IMR-90 (cell line): ENCODE measurements around the gene PDILT. TPM values are rescaled to one million over a fixed set of nuclear protein-coding genes. Genes with fewer than 3 reads are reported as not detected.

Experiments used
- ATAC-seq: fragments of 200-7000 bp; cut with Tn5 transposase; 2 replicates; pipeline ENCODE4 v1.9.1; 2020; ENCODE audit warnings: low read depth, mild to moderate bottlenecking, moderate library complexity
- BruUV-seq: library from RNA; stranded (reverse); fragments of 400-500 nt; replicated peaks from 2 replicates; lab custom pipeline; 2021; lab: Mats Ljungman, UMichigan
- CTCF ChIA-PET: fragments of 300-600 bp; formaldehyde crosslinking; extraction: SDS; loops from one replicate; lab custom pipeline; 2021; ENCODE audit warnings: antibody characterized with exemption; lab: Yijun Ruan, JAX
- POLR2A ChIA-PET: fragments of 300-600 bp; sonication (Branson Sonifier 250); formaldehyde crosslinking; loops from one replicate; lab custom pipeline; 2022; ENCODE audit warnings: antibody characterized with exemption; ENCODE audit not compliant: unreplicated experiment; lab: Charles Lee
- DNase-seq: peaks from one replicate; pipeline ENCODE4 v3.0.0; 2013
- H2AFZ ChIP-seq: replicated peaks from 2 replicates; pipeline ENCODE3; 2013; ENCODE audit warnings: low read length, mild to moderate bottlenecking; ENCODE audit not compliant: poor library complexity
- H2AK5ac ChIP-seq: 2 replicates; pipeline ENCODE4 v1.6.1; 2013; ENCODE audit warnings: low read depth, low read length, inconsistent platforms
- H2AK9ac ChIP-seq: replicated peaks from 2 replicates; pipeline ENCODE3; 2013; ENCODE audit warnings: mild to moderate bottlenecking, low read depth, low read length, moderate library complexity; ENCODE audit not compliant: poor library complexity
- H2BK120ac ChIP-seq: 2 replicates; pipeline ENCODE4 v1.6.1; 2013; ENCODE audit warnings: low read depth, low read length, inconsistent platforms
- H2BK15ac ChIP-seq: 3 replicates; pipeline ENCODE4 v1.6.1; 2013; ENCODE audit warnings: low read depth, low read length, inconsistent platforms
- H2BK20ac ChIP-seq: 2 replicates; pipeline ENCODE4 v1.6.1; 2013; ENCODE audit warnings: low read depth, mild to moderate bottlenecking, inconsistent platforms, low read length, moderate library complexity
- H2BK5ac ChIP-seq: 2 replicates; pipeline ENCODE4 v1.6.1; 2013; ENCODE audit warnings: mild to moderate bottlenecking, low read depth, low read length, inconsistent platforms; ENCODE audit not compliant: poor library complexity, severe bottlenecking
- H3K14ac ChIP-seq: replicated peaks from 2 replicates; pipeline ENCODE4 v1.6.1; 2013; ENCODE audit warnings: low read depth, low read length, inconsistent platforms
- H3K18ac ChIP-seq: 2 replicates; pipeline ENCODE4 v1.6.1; 2013; ENCODE audit warnings: low read depth, low read length, control low read depth
- H3K23ac ChIP-seq: 2 replicates; pipeline ENCODE4 v1.6.1; 2013; ENCODE audit warnings: low read depth, low read length, inconsistent platforms
- H3K27ac ChIP-seq: 2 replicates; pipeline ENCODE4 v1.5.1; 2013; ENCODE audit warnings: mild to moderate bottlenecking, control low read depth, low read length; ENCODE audit not compliant: insufficient read depth
- H3K27me3 ChIP-seq: 2 replicates; pipeline ENCODE4 v1.6.1; 2013; ENCODE audit warnings: low read length; ENCODE audit not compliant: control insufficient read depth, insufficient read depth
- H3K36me3 ChIP-seq: 2 replicates; pipeline ENCODE4 v1.6.1; 2013; ENCODE audit warnings: low read length, mixed read lengths; ENCODE audit not compliant: control insufficient read depth, insufficient read depth
- H3K4ac ChIP-seq: 2 replicates; pipeline ENCODE4 v1.6.1; 2013; ENCODE audit warnings: low read depth, low read length, inconsistent platforms
- H3K4me1 ChIP-seq: 2 replicates; pipeline ENCODE4 v1.6.1; 2013; ENCODE audit warnings: low read length, mixed read lengths; ENCODE audit not compliant: control insufficient read depth, insufficient read depth
- H3K4me2 ChIP-seq: 2 replicates; pipeline ENCODE4 v1.6.1; 2013; ENCODE audit warnings: low read depth, mild to moderate bottlenecking, control low read depth, low read length, moderate library complexity
- H3K4me3 ChIP-seq: 2 replicates; pipeline ENCODE4 v1.5.1; 2013; ENCODE audit warnings: low read depth, mild to moderate bottlenecking, control low read depth, low read length, moderate library complexity; ENCODE audit not compliant: insufficient read depth
- H3K56ac ChIP-seq: 2 replicates; pipeline ENCODE4 v1.6.1; 2013; ENCODE audit warnings: low read length, inconsistent platforms; ENCODE audit not compliant: insufficient read depth; ENCODE audit errors: extremely low read depth
- H3K79me1 ChIP-seq, 2 experiments: 2 replicates each; pipeline ENCODE4 v1.6.1; 2013; ENCODE audit warnings: low read length in 2 of 2, inconsistent platforms in 1 of 2, low read depth in 1 of 2
- H3K9ac ChIP-seq: 2 replicates; pipeline ENCODE4 v1.6.1; 2013; ENCODE audit warnings: low read depth, low read length, control low read depth
- H3K9me1 ChIP-seq: 2 replicates; pipeline ENCODE4 v1.6.1; 2013; ENCODE audit warnings: low read length, inconsistent platforms; ENCODE audit not compliant: insufficient read depth
- H3K9me3 ChIP-seq: 2 replicates; pipeline ENCODE4 v1.6.1; 2013; ENCODE audit warnings: low read length; ENCODE audit not compliant: control insufficient read depth, insufficient read depth
- H4K20me1 ChIP-seq: 2 replicates; pipeline ENCODE4 v1.6.1; 2013; ENCODE audit warnings: low read length, inconsistent platforms; ENCODE audit not compliant: insufficient read depth
- H4K5ac ChIP-seq: 2 replicates; pipeline ENCODE4 v1.6.1; 2013; ENCODE audit warnings: mild to moderate bottlenecking, low read depth, low read length, control low read depth
- H4K8ac ChIP-seq, 2 experiments: 2 replicates each; pipeline ENCODE4 v1.6.1; 2013; ENCODE audit warnings: low read depth in 2 of 2, low read length in 2 of 2, control low read depth in 1 of 2, inconsistent platforms in 1 of 2
- H4K91ac ChIP-seq: 2 replicates; pipeline ENCODE4 v1.6.1; 2013; ENCODE audit warnings: low read depth, low read length, inconsistent platforms; ENCODE audit not compliant: insufficient read depth
- BHLHE40 ChIP-seq: fragments of 150-350 bp; IDR thresholded peaks from 2 replicates; pipeline ENCODE4 v1.6.1; 2016; ENCODE audit warnings: mild to moderate bottlenecking, low read depth, low read length
- MAFK ChIP-seq: IDR thresholded peaks from 2 replicates; pipeline ENCODE4 v1.6.1; 2012; ENCODE audit warnings: low read depth, low read length, improper control_type of control experiment
- MAZ ChIP-seq: IDR thresholded peaks from 2 replicates; pipeline ENCODE4 v1.6.1; 2012; ENCODE audit warnings: low read depth, mild to moderate bottlenecking, low read length, improper control_type of control experiment, moderate library complexity, borderline replicate concordance
- MXI1 ChIP-seq: IDR thresholded peaks from 2 replicates; pipeline ENCODE4 v1.6.1; 2012; ENCODE audit warnings: low read depth, mild to moderate bottlenecking, low read length, moderate library complexity, borderline replicate concordance
- NFE2L2 ChIP-seq: fragments of 150-350 bp; IDR thresholded peaks from 2 replicates; pipeline ENCODE4 v1.6.1; 2016; ENCODE audit warnings: low read depth, mild to moderate bottlenecking, low read length
- POLR2A ChIP-seq: IDR thresholded peaks from 2 replicates; pipeline ENCODE4 v1.6.1; 2012; ENCODE audit warnings: mild to moderate bottlenecking, low read depth, low read length
- RAD21 ChIP-seq: IDR thresholded peaks from 2 replicates; pipeline ENCODE4 v1.6.1; 2012; ENCODE audit warnings: low read length, improper control_type of control experiment
- RCOR1 ChIP-seq: IDR thresholded peaks from 2 replicates; pipeline ENCODE4 v1.6.1; 2012; ENCODE audit warnings: mild to moderate bottlenecking, low read length, improper control_type of control experiment; ENCODE audit not compliant: insufficient replicate concordance
- RFX5 ChIP-seq: IDR thresholded peaks from 2 replicates; pipeline ENCODE4 v1.8.0; 2012; ENCODE audit warnings: low read depth, mild to moderate bottlenecking, low read length, moderate library complexity
- WGBS, 2 experiments: methylation state at CpG; one replicate each; pipeline versions ENCODE4 v1.1.5 to v1.1.7; 2013; ENCODE audit warnings: missing lambda C conversion rate in 2 of 2; ENCODE audit not compliant: insufficient read length in 1 of 2; ENCODE audit errors: extremely low coverage in 2 of 2; 5-methylcytosine and 5-hydroxymethylcytosine counted together
- dilution Hi-C: fragments of 300-500 bp; cut with HindIII; formaldehyde crosslinking; loops from one replicate; pipeline ENCODE4 v1.14.3; 2018; ENCODE audit warnings: low sequenced_read_pairs; ENCODE audit not compliant: unreplicated experiment
- in situ Hi-C: fragments of 300-500 bp; cut with MboI; formaldehyde crosslinking; loops from 3 replicates; pipeline ENCODE4 v1.14.3; 2019; ENCODE audit warnings: low sequenced_read_pairs, inconsistent platforms, mixed read lengths
- intact Hi-C: fragments of 100-400 bp; cut with micrococcal nuclease; formaldehyde crosslinking; loops from 2 replicates; pipeline ENCODE4 v1.10.0; 2022
- polyA plus RNA-seq, 3 experiments: library from polyadenylated mRNA; depleted of rRNA; stranded (reverse); fragments of >200 nt; gene quantifications; 2 replicates each; pipeline ENCODE4 v1.2.3, GENCODE V29; 2012; ENCODE audit warnings: low replicate concordance in 1 of 3
- total RNA-seq: library from RNA; depleted of rRNA; stranded (reverse); fragments of >200 nt; gene quantifications from 2 replicates; pipeline ENCODE4 v1.2.3, GENCODE V29; 2012
- TF ChIP-seq, protein P1 (sequence below): fragments of 150-350 bp; IDR thresholded peaks from 2 replicates; pipeline ENCODE4 v1.6.1; 2016; ENCODE audit warnings: low read depth, mild to moderate bottlenecking, low read length, moderate library complexity, borderline replicate concordance

PDILT gene
- total and polyA plus RNA-seq, 2 of the 4 experiments (the other 2 are of a cell fraction), result not detected

DNA sequence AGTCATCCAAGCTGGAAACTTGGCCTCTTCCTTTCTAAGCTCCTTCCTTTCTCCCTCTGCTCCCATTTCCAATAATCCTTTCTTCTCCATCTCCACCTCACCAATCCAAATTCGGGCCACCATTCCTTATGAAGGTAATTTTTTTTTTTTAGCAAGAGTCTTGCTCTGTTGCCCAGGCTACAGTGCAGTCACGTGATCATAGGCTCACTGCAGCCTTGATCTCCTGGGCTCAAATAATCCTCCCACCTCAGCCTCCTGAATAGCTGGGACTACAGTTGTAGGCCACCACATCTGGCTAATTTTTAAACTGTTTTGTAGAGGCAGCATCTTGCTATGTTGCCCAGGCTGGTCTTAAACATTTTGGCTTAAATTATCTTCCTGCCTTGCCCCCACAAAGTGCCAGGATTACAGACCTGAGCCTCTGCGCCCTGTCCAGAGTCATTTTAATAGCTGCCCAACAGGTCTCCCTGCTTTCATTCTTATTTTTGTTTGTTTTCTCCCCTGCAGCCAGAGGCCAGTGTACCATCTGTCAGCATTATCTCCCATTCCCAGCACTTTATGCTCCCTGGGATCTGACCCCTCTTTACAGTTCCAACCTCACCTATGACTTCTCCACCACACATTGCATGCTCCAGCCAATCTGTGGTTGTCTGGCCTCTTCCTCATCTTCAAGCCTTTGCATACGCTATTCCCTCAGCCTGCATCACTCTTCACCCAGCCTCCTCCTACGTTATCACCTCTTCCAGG, 75.0 kb downstream of the PDILT start:
- dilution Hi-C loops, result no loop called here
- Histone ChIP-seq H3K4ac (no peak overlapping the region), H3K9me1 (no peaks in the 10 kb centered on the region), H3K4me2 (no peak overlapping the region), H2BK5ac (no peak overlapping the region), H3K23ac (no peak overlapping the region), H3K9ac (no peak overlapping the region), H2BK15ac (no peak overlapping the region), H3K79me1 (no peaks in the 10 kb centered on the region), H4K20me1 (no peaks in the 10 kb centered on the region), H2AK9ac (no peak overlapping the region), H2BK120ac (no peak overlapping the region), H2AFZ (no peak overlapping the region), H3K27ac (no peak overlapping the region), H3K4me3 (no peak overlapping the region), H4K8ac (no peak overlapping the region), H4K91ac (no peak overlapping the region), H3K36me3 (no peaks in the 10 kb centered on the region), H3K18ac (no peak overlapping the region), H3K9me3 (peaks cover 17% of the 10 kb centered on the region), H3K56ac (no peak overlapping the region), H3K4me1 (no peaks in the 10 kb centered on the region), H2BK20ac (no peak overlapping the region), H4K5ac (no peak overlapping the region), H3K14ac (no peak overlapping the region), H3K27me3 (no peaks in the 10 kb centered on the region), H2AK5ac (no peak overlapping the region)
- ChIA-PET POLR2A (no interaction called here), CTCF (no interaction called here)
- intact Hi-C loops, result no loop called here
- no TSS peak for BruUV-seq
- no peak for TF ChIP-seq RAD21
- TF ChIP-seq, protein P1, sequence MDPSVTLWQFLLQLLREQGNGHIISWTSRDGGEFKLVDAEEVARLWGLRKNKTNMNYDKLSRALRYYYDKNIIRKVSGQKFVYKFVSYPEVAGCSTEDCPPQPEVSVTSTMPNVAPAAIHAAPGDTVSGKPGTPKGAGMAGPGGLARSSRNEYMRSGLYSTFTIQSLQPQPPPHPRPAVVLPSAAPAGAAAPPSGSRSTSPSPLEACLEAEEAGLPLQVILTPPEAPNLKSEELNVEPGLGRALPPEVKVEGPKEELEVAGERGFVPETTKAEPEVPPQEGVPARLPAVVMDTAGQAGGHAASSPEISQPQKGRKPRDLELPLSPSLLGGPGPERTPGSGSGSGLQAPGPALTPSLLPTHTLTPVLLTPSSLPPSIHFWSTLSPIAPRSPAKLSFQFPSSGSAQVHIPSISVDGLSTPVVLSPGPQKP, result no peak
- no peak for TF ChIP-seq MXI1
- no peak for TF ChIP-seq BHLHE40
- TF ChIP-seq NFE2L2, result no peak
- no peak for TF ChIP-seq MAFK
- TF ChIP-seq RFX5, result no peak
- TF ChIP-seq RCOR1, result no peak
- TF ChIP-seq POLR2A, result no peak
- no peak for TF ChIP-seq MAZ
- ATAC-seq (no peak), DNase-seq (no peak)
- 14 to 100% methylated on average over 1 of the region's 5 CpGs for WGBS, 2 experiments
- in situ Hi-C loops, result loop anchor here (25.0 kb wide), 1 partner anchor 167 kb away; no protein-coding TSS in a partner anchor
